DOHH2 (cell line): Measurements from ENCODE around the gene PDZRN4.

Experiments used
- H3F3A ChIP-seq: fragments of 200-600 bp; sonication (generic), shearing (Covaris generic); 2 replicates; pipeline ENCODE4 v1.6.0; 2016; ENCODE audit warnings: antibody characterized with exemption, mild to moderate bottlenecking; ENCODE audit not compliant: control insufficient read depth, insufficient read depth
- H3K27ac ChIP-seq: fragments of 200-600 bp; sonication (generic); 2 replicates; pipeline ENCODE4 v1.5.1; 2014; ENCODE audit warnings: low read depth, mild to moderate bottlenecking, low read length, moderate library complexity
- H3K27me3 ChIP-seq: fragments of 200-600 bp; sonication (generic); 2 replicates; pipeline ENCODE4 v1.6.1; 2014; ENCODE audit warnings: mild to moderate bottlenecking, low read length, mixed read lengths; ENCODE audit not compliant: control insufficient read depth
- H3K36me3 ChIP-seq: fragments of 200-600 bp; sonication (generic); 2 replicates; pipeline ENCODE4 v1.6.1; 2014; ENCODE audit warnings: mild to moderate bottlenecking, low read length, moderate library complexity, mixed read lengths; ENCODE audit not compliant: control insufficient read depth
- H3K4me1 ChIP-seq: fragments of 200-600 bp; sonication (generic); 2 replicates; pipeline ENCODE4 v1.6.1; 2014; ENCODE audit warnings: mild to moderate bottlenecking, low read length, mixed read lengths; ENCODE audit not compliant: control insufficient read depth
- H3K4me2 ChIP-seq: fragments of 200-600 bp; sonication (generic); 2 replicates; pipeline ENCODE4 v1.6.0; 2014; ENCODE audit warnings: mild to moderate bottlenecking, low read length, moderate library complexity
- H3K4me3 ChIP-seq: fragments of 200-600 bp; sonication (generic); 2 replicates; pipeline ENCODE4 v1.5.1; 2014; ENCODE audit warnings: mild to moderate bottlenecking, low read length, mixed read lengths
- H3K79me2 ChIP-seq: fragments of 200-600 bp; sonication (generic); 2 replicates; pipeline ENCODE4 v1.6.1; 2014; ENCODE audit warnings: mild to moderate bottlenecking, low read length, mixed read lengths; ENCODE audit not compliant: control insufficient read depth
- H3K9me2 ChIP-seq: fragments of 200-600 bp; sonication (generic); replicated peaks from 2 replicates; pipeline ENCODE4 v1.6.1; 2014; ENCODE audit warnings: mild to moderate bottlenecking, low read length, mixed read lengths; ENCODE audit not compliant: control insufficient read depth
- H3K9me3 ChIP-seq: fragments of 200-600 bp; sonication (generic); 2 replicates; pipeline ENCODE4 v1.6.1; 2014; ENCODE audit warnings: antibody characterized with exemption, low read length, mixed read lengths; ENCODE audit not compliant: control insufficient read depth, insufficient read depth
- H4K20me1 ChIP-seq: fragments of 200-600 bp; sonication (generic); 2 replicates; pipeline ENCODE4 v1.6.0; 2014; ENCODE audit warnings: low read depth, mild to moderate bottlenecking, antibody characterized with exemption, low read length, moderate library complexity; ENCODE audit not compliant: control insufficient read depth, insufficient read depth
- EZH2phosphoT487 ChIP-seq: fragments of 200-600 bp; sonication (generic); IDR thresholded peaks from 2 replicates; pipeline ENCODE4 v1.6.1; 2017; ENCODE audit warnings: borderline replicate concordance, mild to moderate bottlenecking, antibody characterized with exemption, low read length, moderate library complexity, mixed read lengths
- TF ChIP-seq, protein P1 (sequence below): fragments of 200-600 bp; sonication (generic); IDR thresholded peaks from one replicate; pipeline ENCODE4 v1.5.1; 2014; ENCODE audit warnings: antibody characterized with exemption, mild to moderate bottlenecking, low read depth, low read length; ENCODE audit not compliant: poor library complexity, severe bottlenecking

PDZRN4 gene

DNA sequence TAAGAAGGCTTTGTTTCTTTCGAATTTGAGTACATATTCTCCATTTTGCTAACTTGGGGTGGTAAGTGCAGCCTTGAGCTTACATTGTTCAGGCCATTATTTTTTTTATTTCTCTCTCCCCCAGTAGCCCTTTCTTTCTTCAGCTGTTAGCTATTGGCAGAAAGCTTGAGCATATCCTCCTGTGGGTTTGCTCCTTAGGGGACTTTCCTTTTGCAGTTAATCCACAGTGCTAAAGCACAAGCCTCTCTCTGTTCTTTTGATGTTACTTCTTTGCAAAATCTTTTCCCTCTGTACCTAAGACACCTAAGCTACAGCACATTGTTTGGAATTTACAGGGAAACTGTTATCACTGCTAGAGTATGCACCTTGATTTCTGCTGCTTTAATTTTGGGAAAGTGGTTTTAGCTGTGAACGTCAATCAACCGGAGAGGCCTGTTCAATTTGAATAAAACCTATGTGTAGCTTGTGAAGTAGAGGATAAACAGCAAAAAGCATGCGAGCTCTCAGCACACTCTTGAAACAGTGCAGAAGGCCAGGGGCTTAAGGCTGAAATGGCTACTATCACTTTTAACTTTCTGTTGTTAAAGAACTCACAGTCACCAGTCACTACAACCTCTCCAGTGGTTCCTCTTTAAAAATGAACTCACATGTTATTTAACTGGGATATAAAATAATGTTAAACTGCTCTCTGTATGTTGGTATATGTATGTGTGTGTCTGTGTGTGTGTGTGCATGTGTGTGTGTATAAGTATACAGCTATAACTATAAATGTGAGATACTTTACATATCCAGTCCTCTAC lies 139.2 kb downstream of the PDZRN4 start:
- no peaks in the 10 kb centered on the region for H3F3A ChIP-seq
- no peaks in the 10 kb centered on the region for H3K36me3 ChIP-seq
- no peaks in the 10 kb centered on the region for H4K20me1 ChIP-seq
- no peaks in the 10 kb centered on the region for H3K9me3 ChIP-seq
- no peaks in the 10 kb centered on the region for H3K79me2 ChIP-seq
- no peak overlapping the region for H3K27ac ChIP-seq
- H3K4me1 ChIP-seq: no peaks in the 10 kb centered on the region
- no peak for TF ChIP-seq EZH2phosphoT487
- TF ChIP-seq, protein P1, sequence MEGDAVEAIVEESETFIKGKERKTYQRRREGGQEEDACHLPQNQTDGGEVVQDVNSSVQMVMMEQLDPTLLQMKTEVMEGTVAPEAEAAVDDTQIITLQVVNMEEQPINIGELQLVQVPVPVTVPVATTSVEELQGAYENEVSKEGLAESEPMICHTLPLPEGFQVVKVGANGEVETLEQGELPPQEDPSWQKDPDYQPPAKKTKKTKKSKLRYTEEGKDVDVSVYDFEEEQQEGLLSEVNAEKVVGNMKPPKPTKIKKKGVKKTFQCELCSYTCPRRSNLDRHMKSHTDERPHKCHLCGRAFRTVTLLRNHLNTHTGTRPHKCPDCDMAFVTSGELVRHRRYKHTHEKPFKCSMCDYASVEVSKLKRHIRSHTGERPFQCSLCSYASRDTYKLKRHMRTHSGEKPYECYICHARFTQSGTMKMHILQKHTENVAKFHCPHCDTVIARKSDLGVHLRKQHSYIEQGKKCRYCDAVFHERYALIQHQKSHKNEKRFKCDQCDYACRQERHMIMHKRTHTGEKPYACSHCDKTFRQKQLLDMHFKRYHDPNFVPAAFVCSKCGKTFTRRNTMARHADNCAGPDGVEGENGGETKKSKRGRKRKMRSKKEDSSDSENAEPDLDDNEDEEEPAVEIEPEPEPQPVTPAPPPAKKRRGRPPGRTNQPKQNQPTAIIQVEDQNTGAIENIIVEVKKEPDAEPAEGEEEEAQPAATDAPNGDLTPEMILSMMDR: no peak
- no peaks in the 10 kb centered on the region for H3K9me2 ChIP-seq
- H3K27me3 ChIP-seq: no peaks in the 10 kb centered on the region
- H3K4me3 ChIP-seq: no peak overlapping the region
- no peak overlapping the region for H3K4me2 ChIP-seq

DNA sequence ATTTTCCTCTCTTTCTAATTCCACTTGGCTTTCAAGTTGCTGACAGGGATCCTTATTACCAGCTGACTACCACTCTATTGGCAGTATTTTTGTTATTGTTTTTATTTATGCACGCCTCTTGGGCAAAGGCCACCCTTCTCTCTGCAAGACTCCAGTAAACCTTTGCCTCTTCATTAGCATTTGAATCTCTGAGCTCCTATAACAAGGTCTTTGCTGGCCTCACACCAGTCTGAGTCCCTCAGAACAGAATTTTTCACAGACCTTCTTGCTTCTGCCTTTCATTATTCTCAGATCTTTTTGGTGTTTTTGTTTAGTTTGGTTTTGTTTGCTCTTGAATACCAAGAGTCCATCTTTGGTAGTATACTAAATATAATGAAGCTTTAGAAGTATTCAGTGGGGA lies 145.9 kb downstream of the PDZRN4 start:
- no peaks in the 10 kb centered on the region for H3K27me3 ChIP-seq
- no peak overlapping the region for H3K27ac ChIP-seq
- H3K79me2 ChIP-seq: no peaks in the 10 kb centered on the region
- no peaks in the 10 kb centered on the region for H3F3A ChIP-seq
- H3K9me2 ChIP-seq: no peaks in the 10 kb centered on the region
- no peaks in the 10 kb centered on the region for H4K20me1 ChIP-seq
- no peaks in the 10 kb centered on the region for H3K9me3 ChIP-seq
- TF ChIP-seq, protein P1: no peak
- no peak for TF ChIP-seq EZH2phosphoT487
- no peak overlapping the region for H3K4me3 ChIP-seq
- no peak overlapping the region for H3K4me2 ChIP-seq
- no peaks in the 10 kb centered on the region for H3K36me3 ChIP-seq
- H3K4me1 ChIP-seq: no peaks in the 10 kb centered on the region

DNA sequence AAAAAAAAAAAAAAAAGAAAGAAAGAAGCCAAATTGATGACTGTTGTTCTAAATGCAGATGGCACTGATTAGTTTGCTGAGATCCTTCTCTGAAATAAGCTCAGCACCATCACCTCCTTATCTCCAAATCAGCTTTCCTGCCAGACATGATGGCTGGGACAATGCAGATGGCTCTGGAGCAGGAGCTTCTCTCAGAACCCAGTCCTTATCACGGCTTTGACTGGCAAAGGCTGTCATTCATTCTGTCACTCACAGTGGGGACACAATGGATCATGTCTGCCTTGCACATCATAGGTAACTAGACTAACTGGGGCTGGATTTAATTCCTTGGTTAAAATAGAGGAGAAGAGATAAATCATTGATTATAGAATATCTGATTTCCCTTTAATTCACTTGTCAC lies 146.3 kb downstream of the PDZRN4 start:
- Histone ChIP-seq H4K20me1 (no peaks in the 10 kb centered on the region), H3K4me2 (no peak overlapping the region), H3K27me3 (no peaks in the 10 kb centered on the region), H3K4me1 (no peaks in the 10 kb centered on the region), H3K9me2 (no peaks in the 10 kb centered on the region), H3F3A (no peaks in the 10 kb centered on the region), H3K79me2 (no peaks in the 10 kb centered on the region), H3K9me3 (no peaks in the 10 kb centered on the region), H3K4me3 (no peak overlapping the region), H3K27ac (no peak overlapping the region), H3K36me3 (no peaks in the 10 kb centered on the region)
- TF ChIP-seq, protein P1: no peak
- TF ChIP-seq EZH2phosphoT487: no peak
